ENCODE measurements around the gene NMNAT3.

Gene NMNAT3

DNA sequence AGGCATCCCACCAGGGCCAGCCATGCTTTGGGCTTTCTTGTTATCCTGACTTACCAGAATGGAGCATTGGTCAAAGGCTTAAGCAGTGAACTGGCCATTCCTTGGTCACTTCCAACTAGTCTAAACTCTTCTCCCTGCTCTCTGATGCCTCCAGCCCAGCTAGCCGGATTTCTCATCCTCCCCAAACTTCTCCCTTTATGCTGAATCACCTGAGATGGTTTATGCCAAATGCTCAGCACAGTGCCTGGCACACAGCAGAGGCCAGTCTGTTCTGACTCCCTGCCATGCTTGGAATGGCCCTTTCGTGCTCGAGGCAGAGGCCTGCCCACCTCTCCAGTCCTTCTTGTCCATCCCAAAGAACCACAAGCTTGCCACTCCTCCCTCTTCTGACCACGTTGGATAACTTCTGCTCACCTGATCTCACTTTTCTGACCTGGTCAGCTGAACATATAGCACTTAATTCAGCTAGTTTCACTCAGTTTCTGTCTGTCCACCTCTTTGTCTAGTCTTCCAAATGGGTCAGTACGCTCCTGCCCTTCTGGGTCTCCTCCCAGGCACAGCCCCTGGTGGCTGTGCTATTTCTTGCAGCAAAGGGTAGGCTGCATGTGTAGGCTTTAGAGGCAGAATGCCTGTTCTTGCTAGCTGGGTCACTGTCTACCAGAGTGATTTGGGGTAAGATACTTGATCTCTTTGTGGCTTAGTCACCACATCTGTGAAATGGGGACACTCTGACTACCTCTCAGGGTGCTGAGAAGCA, 136.1 kb downstream of the NMNAT3 start:
- TF ChIP-seq, protein P1, sequence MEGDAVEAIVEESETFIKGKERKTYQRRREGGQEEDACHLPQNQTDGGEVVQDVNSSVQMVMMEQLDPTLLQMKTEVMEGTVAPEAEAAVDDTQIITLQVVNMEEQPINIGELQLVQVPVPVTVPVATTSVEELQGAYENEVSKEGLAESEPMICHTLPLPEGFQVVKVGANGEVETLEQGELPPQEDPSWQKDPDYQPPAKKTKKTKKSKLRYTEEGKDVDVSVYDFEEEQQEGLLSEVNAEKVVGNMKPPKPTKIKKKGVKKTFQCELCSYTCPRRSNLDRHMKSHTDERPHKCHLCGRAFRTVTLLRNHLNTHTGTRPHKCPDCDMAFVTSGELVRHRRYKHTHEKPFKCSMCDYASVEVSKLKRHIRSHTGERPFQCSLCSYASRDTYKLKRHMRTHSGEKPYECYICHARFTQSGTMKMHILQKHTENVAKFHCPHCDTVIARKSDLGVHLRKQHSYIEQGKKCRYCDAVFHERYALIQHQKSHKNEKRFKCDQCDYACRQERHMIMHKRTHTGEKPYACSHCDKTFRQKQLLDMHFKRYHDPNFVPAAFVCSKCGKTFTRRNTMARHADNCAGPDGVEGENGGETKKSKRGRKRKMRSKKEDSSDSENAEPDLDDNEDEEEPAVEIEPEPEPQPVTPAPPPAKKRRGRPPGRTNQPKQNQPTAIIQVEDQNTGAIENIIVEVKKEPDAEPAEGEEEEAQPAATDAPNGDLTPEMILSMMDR (IDR thresholded peaks at IDR 0.05; ENCODE audit: insufficient read depth, low read depth, low read length, missing control alignments), result peak; percentile 7
- no peak for DNase-seq (ENCODE audit: low read depth)
- H3K4me3 ChIP-seq (ENCODE audit: low read length), result no peak overlapping the region

DNA sequence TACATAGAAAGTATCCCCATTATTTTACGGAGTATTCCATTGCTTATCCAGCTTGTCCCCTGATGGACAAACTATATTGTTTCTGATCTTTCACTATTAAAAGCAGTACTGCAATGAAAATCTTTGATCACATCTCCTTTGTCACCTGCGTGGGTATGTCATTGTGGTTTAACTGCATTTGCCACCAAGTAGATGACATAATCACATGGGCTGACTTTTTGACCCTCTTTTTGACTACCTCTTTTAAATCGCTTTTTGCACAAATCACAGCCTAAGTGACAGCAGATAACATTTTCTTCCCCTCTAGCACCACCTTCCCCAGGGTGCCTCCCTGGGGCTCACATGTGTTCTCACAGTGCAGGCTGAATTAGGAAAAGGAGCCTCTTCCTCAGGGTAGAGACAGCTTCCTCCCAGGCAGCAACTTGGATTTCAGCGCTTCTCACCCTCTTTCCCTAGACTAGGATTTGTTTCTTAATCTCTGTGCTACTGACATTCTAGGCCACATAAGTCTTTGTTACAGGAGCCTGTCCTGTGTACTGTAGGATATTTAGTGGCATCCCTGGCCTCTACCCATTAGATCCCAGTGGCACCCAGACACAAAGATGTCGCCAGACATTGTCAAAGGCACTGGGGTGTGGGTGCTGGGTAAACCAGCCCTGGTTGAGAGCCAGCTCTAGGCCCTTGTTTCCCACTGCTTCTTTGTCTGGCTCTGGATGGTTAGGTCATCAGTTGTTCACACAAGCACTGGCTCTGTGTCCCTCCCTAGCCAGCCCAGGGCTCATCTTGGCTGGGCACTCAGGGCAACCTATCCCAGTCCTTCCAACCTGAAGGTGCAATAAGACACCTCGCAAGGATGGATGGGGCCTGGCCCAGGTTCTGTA, 136.9 kb downstream of the NMNAT3 start:
- H3K4me3 ChIP-seq (ENCODE audit: low read length), result no peak overlapping the region
- TF ChIP-seq, protein P1 (IDR thresholded peaks at IDR 0.05; ENCODE audit: insufficient read depth, low read depth, low read length, missing control alignments), result no peak
- DNase-seq (ENCODE audit: low read depth), result no peak

DNA sequence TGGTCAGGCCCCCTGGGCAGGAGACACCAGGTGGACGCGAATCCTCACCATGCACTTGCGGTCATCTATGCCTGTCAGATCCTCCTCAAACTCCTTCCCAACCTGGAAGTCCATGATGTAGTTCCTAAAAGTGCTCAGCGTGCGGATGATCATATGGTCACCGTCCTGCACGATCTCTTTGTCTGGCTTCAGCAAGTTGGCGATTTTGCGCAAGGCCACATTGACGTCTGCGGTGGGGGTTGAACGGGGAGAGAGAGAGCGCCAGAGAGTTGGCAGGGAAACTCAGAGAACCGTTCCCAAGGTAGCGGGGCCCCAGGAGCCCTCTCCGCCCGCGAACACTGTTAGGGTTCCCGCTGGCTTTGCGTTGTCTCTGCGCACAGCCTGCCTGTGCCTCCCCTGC, 139.0 kb downstream of the NMNAT3 start:
- H3K4me3 ChIP-seq (ENCODE audit: low read length), result peak overlapping the region; percentile 41
- DNase-seq (ENCODE audit: low read depth), result no peak
- TF ChIP-seq, protein P1 (IDR thresholded peaks at IDR 0.05; ENCODE audit: insufficient read depth, low read depth, low read length, missing control alignments), result no peak

DNA sequence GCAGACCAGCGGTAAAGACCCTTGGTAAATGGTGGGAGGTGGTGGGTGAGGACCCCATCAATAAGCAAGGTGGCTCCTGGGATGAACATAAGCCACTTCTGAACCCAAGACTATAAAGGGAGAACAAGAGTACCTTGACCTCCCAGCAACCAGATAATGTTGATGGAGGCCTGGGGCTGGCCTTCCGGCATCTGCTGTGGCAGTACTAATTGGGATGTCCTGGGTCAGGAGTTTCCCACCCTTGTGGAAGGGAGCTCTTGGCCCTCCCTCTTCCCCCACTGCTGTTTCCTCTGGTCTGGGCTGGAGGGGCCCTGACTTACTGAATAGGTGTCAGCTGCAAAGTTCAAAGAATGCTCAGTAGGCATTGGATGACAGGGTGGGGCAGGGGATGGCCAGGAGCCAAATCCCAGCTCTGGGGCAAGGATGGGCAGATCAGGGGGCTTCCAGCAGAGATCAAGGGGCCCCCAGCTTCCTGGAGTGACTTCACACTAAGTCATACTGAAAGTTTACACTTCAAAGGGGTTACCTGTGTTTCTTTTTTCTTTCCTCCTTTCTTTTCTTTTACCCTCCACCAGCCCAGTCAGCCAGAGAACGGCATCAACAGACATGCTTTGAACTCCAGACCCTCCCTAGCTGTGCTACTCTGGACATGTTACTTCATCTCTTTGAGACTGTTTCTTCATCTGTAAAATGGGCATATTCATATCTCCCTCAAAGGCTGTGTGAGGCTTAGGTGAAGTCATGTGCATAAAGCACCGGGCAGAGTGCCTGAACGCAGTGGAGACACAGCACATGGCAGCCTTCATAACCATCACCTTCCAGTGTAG, 139.8 kb downstream of the NMNAT3 start:
- DNase-seq (ENCODE audit: low read depth), result peak; percentile 15
- TF ChIP-seq, protein P1 (IDR thresholded peaks at IDR 0.05; ENCODE audit: insufficient read depth, low read depth, low read length, missing control alignments), result no peak
- no peak overlapping the region for H3K4me3 ChIP-seq (ENCODE audit: low read length)

DNA sequence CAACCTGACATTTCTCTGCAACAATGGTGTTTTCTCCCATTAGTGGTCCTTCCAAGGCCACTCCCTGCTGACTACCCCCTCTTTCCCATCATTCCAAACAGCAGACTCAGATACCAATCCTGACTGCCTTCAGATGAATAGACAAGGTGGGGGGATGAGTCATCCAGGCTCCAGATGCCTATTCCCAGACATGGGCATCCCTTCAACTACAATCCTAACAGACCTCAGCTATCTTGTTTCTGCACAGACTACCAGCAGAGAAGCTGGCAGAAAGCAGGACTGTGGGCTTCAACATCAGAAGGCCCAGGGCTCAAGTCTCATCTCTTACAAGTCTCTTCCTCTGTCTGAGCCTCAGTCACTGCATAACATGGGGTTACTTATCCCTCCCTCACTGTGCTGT, 140.4 kb downstream of the NMNAT3 start:
- TF ChIP-seq, protein P1 (IDR thresholded peaks at IDR 0.05; ENCODE audit: insufficient read depth, low read depth, low read length, missing control alignments), result no peak
- H3K4me3 ChIP-seq (ENCODE audit: low read length), result no peak overlapping the region
- peak; percentile 90 for DNase-seq (ENCODE audit: low read depth)

DNA sequence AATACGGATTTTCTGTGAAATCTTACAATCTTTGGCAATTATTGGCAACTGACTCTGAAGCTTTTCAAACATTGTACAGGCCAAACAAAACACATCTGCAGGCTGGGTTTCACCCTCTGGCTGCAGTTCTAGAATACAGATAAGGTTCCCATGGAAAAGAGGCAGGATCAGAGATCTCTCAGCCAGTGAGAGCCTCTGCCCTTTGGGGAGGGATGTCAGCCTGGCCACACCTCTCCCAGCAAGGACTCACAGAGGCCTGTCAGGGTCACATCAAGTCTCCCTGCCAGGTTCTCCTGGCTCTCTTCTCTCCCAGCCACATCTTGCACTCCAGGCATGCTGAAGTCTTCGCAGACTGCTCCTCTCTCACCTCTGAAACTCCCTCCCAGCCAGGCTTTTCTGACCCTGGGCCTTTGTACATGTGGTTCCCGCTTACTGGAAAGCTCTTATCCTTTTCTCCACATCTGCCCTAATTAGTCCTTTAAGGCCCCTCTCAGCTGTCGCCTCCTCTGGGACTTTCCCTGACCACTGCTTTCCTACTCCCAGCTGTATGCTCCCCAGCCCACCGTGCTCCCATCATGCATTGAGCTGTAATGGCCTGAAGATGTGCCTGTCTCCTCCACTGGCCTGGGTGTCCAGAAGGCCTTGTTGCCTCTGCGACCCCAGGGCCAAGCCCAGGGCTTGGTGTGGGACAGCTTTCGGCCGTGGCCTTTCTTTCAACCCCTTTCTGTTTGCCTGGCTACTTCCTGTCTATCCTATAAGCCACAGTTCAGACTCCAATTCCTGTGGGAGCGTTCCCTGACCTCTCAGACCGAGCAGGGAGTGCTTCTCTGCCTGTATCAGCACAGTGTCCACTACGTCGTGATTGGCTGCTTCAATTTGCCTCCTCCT, 142.5 kb downstream of the NMNAT3 start:
- TF ChIP-seq, protein P1 (IDR thresholded peaks at IDR 0.05; ENCODE audit: insufficient read depth, low read depth, low read length, missing control alignments), result no peak
- no peak overlapping the region for H3K4me3 ChIP-seq (ENCODE audit: low read length)
- peak; percentile 15 for DNase-seq (ENCODE audit: low read depth)
